MCF 10A (cell line): Measurements from ENCODE around the gene ELOVL5. TPM values are rescaled to one million over a fixed set of nuclear protein-coding genes. Genes with fewer than 3 reads are reported as not detected.

Experiments
- BruUV-seq: library from RNA; stranded (reverse); fragments of 400-500 nt; replicated peaks from 2 replicates; lab custom pipeline; 2021; lab: Mats Ljungman, UMichigan
- CTCF ChIA-PET: fragments of 300-600 bp; sonication (Branson Sonifier 250); formaldehyde crosslinking; extraction: SDS; loops from one replicate; lab custom pipeline; 2021; ENCODE audit warnings: antibody characterized with exemption, inconsistent platforms; lab: Yijun Ruan, JAX
- POLR2A ChIA-PET: fragments of 300-600, 350-650 bp; sonication (Branson Sonifier 250); formaldehyde crosslinking; extraction: SDS; loops from one replicate; lab custom pipeline; 2020; ENCODE audit warnings: antibody characterized with exemption, inconsistent platforms; lab: Yijun Ruan, JAX
- DNase-seq: peaks from one replicate; pipeline ENCODE4 v3.0.0-alpha.2; 2018; ENCODE audit not compliant: unreplicated experiment
- H3K27ac Mint-ChIP-seq: one replicate; pipeline ENCODE4 v1.8.0; 2022; ENCODE audit warnings: mild to moderate bottlenecking, low read depth, mixed read lengths; ENCODE audit not compliant: unreplicated experiment
- H3K27me3 Mint-ChIP-seq: one replicate; pipeline ENCODE4 v1.8.0; 2022; ENCODE audit warnings: mixed read lengths; ENCODE audit not compliant: insufficient read depth, unreplicated experiment
- H3K36me3 Mint-ChIP-seq: one replicate; pipeline ENCODE4 v1.8.0; 2022; ENCODE audit warnings: mild to moderate bottlenecking, moderate library complexity, mixed read lengths; ENCODE audit not compliant: insufficient read depth, unreplicated experiment
- H3K4me1 Mint-ChIP-seq: one replicate; pipeline ENCODE4 v1.8.0; 2022; ENCODE audit warnings: mixed read lengths; ENCODE audit not compliant: insufficient read depth, unreplicated experiment
- H3K4me3 Mint-ChIP-seq: one replicate; pipeline ENCODE4 v1.8.0; 2022; ENCODE audit warnings: mild to moderate bottlenecking, moderate library complexity, mixed read lengths; ENCODE audit not compliant: unreplicated experiment
- H3K9me3 Mint-ChIP-seq: one replicate; pipeline ENCODE4 v1.8.0; 2022; ENCODE audit warnings: mixed read lengths; ENCODE audit not compliant: unreplicated experiment
- CTCF ChIP-seq: fragments of 200-600 bp; IDR thresholded peaks from one replicate; pipeline ENCODE4 v1.8.0; 2022; ENCODE audit warnings: antibody characterized with exemption, mild to moderate bottlenecking; ENCODE audit not compliant: unreplicated experiment
- intact Hi-C: fragments of 100-400 bp; cut with micrococcal nuclease; formaldehyde crosslinking; loops from 2 replicates; pipeline ENCODE4 v1.14.1; 2022
- microRNA-seq: library from miRNA; unstranded; fragments of <30 nt; microRNA quantifications from one replicate; pipeline ENCODE4 v1.2.0, GENCODE V29; 2022
- total RNA-seq: library from RNA; stranded (reverse); gene quantifications from 2 replicates; pipeline ENCODE4 v1.2.3, GENCODE V29; 2022

The ELOVL5 gene
- total RNA-seq, 1 experiment from 2014 or later, result 58.3 TPM

GRCh38 chr6:53230775-53231467 is 117.8 kb downstream of the ELOVL5 start:
- H3K27me3 Mint-ChIP-seq, result no peaks in the 10 kb centered on the region
- ChIA-PET CTCF (interaction anchor here (0.6 to 1.2 kb wide), 2 partner anchors 58 to 679 kb away, joined by 3 to 10 read pairs; no protein-coding TSS in a partner anchor), POLR2A (interaction anchor here (0.6 to 1.0 kb wide), 2 partner anchors 35 to 42 kb away, joined by 3 read pairs; no protein-coding TSS in a partner anchor)
- H3K4me3 Mint-ChIP-seq, result no peak overlapping the region
- intact Hi-C loops, result no loop called here
- no peak for DNase-seq
- no peak overlapping the region for H3K27ac Mint-ChIP-seq
- no TSS peak for BruUV-seq
- no peaks in the 10 kb centered on the region for H3K4me1 Mint-ChIP-seq
- TF ChIP-seq CTCF, result no peak
- no peaks in the 10 kb centered on the region for H3K9me3 Mint-ChIP-seq
- H3K36me3 Mint-ChIP-seq, result no peaks in the 10 kb centered on the region

DNA sequence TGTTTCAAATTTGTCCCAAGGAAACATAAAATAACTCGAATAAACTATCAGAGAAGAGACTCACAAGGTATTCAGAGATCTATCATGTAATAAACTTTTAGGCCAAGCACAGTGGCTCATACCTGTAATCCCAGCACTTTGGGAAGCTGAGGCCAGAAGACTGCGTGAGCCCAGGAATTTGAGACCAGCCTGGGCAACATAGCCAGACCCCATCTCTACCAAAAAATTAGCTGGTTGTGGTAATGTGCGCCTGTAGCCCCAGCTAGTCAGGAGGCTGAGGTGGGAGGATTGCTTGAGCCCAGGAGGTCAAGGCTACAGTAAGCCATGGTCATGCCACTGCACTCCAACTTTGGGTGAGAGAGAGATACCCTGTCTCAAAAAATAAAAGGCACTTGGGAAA is 120.9 kb downstream of the ELOVL5 start:
- Mint-ChIP-seq H3K4me3 (no peak overlapping the region), H3K27me3 (no peaks in the 10 kb centered on the region), H3K9me3 (no peaks in the 10 kb centered on the region), H3K4me1 (no peaks in the 10 kb centered on the region), H3K36me3 (no peaks in the 10 kb centered on the region), H3K27ac (no peak overlapping the region)
- ChIA-PET POLR2A (interaction anchor here (0.6 to 1.0 kb wide), 3 partner anchors 14 to 297 kb away, joined by 3 to 5 read pairs (median 3); no protein-coding TSS in a partner anchor), CTCF (interaction anchor here (0.8 kb wide), 1 partner anchor 57 kb away, joined by 3 read pairs; no protein-coding TSS in a partner anchor)
- BruUV-seq, result no TSS peak
- intact Hi-C loops, result no loop called here
- DNase-seq, result no peak
- no peak for TF ChIP-seq CTCF

DNA sequence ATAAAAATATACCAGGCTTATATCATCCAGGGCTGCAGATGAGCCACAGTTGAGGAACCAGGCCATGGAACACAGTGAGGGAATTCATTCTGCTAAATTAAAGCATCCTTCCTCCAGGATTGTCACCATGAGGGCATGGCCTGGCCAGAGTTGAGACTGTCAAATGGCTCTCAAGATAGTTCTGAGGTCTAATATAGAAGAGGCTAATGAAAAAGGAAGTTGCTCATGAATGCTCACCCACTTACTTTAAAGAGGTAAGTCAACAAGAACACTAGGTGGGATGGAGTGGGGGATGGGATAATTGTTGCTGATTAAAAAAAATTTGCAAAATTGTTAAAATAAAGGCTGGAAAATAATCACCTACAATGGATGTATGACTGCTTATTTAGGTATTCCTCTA is 128.1 kb downstream of the ELOVL5 start:
- H3K4me3 Mint-ChIP-seq, result no peak overlapping the region
- intact Hi-C loops, result no loop called here
- H3K36me3 Mint-ChIP-seq, result no peaks in the 10 kb centered on the region
- CTCF ChIA-PET, result no interaction called here
- DNase-seq, result no peak
- no peak overlapping the region for H3K27ac Mint-ChIP-seq
- no peaks in the 10 kb centered on the region for H3K9me3 Mint-ChIP-seq
- no TSS peak for BruUV-seq
- no peak for TF ChIP-seq CTCF
- H3K4me1 Mint-ChIP-seq, result no peaks in the 10 kb centered on the region
- H3K27me3 Mint-ChIP-seq, result no peaks in the 10 kb centered on the region
- POLR2A ChIA-PET, result no interaction called here

Small RNA genes lying within 50 kb of the gene (microRNA-seq; reads per million reads assigned to microRNA genes)
- not detected for gene MIR5685

Other genes with a start within 250 kb of the ELOVL5 start
- not detected in 2 replicates for gene GCM1, start 200.1 kb downstream of the ELOVL5 start, total RNA-seq
- gene GCLC, start 196.2 kb upstream of the ELOVL5 start, total RNA-seq, result 74.8 and 108 TPM in 2 replicates